B cell (primary cell): ENCODE measurements around the gene PPP1R14B.

Experiments
- EZH2 ChIP-seq: IDR thresholded peaks from 2 replicates; pipeline ENCODE4 v1.6.1; 2012; ENCODE audit warnings: borderline replicate concordance, low read depth, mild to moderate bottlenecking, moderate library complexity, low read length; ENCODE audit not compliant: insufficient read depth, poor library complexity, severe bottlenecking
- TF ChIP-seq, protein P1 (sequence below): fragments of 200-600 bp; IDR thresholded peaks from one replicate; pipeline ENCODE4 v1.8.0; 2022; ENCODE audit warnings: antibody characterized with exemption, mild to moderate bottlenecking

- TF ChIP-seq, protein P1, sequence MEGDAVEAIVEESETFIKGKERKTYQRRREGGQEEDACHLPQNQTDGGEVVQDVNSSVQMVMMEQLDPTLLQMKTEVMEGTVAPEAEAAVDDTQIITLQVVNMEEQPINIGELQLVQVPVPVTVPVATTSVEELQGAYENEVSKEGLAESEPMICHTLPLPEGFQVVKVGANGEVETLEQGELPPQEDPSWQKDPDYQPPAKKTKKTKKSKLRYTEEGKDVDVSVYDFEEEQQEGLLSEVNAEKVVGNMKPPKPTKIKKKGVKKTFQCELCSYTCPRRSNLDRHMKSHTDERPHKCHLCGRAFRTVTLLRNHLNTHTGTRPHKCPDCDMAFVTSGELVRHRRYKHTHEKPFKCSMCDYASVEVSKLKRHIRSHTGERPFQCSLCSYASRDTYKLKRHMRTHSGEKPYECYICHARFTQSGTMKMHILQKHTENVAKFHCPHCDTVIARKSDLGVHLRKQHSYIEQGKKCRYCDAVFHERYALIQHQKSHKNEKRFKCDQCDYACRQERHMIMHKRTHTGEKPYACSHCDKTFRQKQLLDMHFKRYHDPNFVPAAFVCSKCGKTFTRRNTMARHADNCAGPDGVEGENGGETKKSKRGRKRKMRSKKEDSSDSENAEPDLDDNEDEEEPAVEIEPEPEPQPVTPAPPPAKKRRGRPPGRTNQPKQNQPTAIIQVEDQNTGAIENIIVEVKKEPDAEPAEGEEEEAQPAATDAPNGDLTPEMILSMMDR, result no peak
- no peak for TF ChIP-seq EZH2
Measured at GRCh38 chr11:64259533-64260067, 12.9 kb upstream of the PPP1R14B start.
